GM12878 (cell line): ENCODE measurements around the gene KRTAP10-5. TPM values are rescaled to one million over a fixed set of nuclear protein-coding genes. Genes with fewer than 3 reads are reported as not detected.

Source experiments
- ATAC-seq: fragments of 200-7000 bp; cut with Tn5 transposase; 3 replicates; pipeline ENCODE4 v1.9.1; 2020; ENCODE audit warnings: mild to moderate bottlenecking, moderate library complexity
- BruUV-seq: library from RNA; stranded (reverse); fragments of 400-500 nt; replicated peaks from 2 replicates; lab custom pipeline; 2021; lab: Mats Ljungman, UMichigan
- CTCF ChIA-PET: fragments of 300-600 bp; sonication (Branson Sonifier 250); formaldehyde crosslinking; extraction: SDS; loops from one replicate; lab custom pipeline; 2021; ENCODE audit warnings: inconsistent platforms; lab: Yijun Ruan, JAX
- POLR2A ChIA-PET: fragments of 350-600 bp; formaldehyde crosslinking; extraction: SDS; loops from one replicate; lab custom pipeline; 2021; ENCODE audit warnings: inconsistent platforms; lab: Charles Lee
- RAD21 ChIA-PET: fragments of 300-600 bp; sonication (Branson Sonifier 250); formaldehyde crosslinking; loops from one replicate; lab custom pipeline; 2023; ENCODE audit warnings: antibody characterized with exemption; ENCODE audit not compliant: unreplicated experiment; lab: Charles Lee
- SMC1A ChIA-PET: fragments of 300-600 bp; sonication (Branson Sonifier 250); formaldehyde crosslinking; loops from one replicate; lab custom pipeline; 2023; ENCODE audit not compliant: unreplicated experiment, uncharacterized antibody; lab: Charles Lee
- DNase-seq: peaks from one replicate; pipeline ENCODE4 v3.0.0-alpha.2; 2011; ENCODE audit warnings: low read depth, low spot score
- FAIRE-seq: peaks from 3 replicates; lab custom pipeline; 2011; peaks lifted over from hg19 to GRCh38; lab: Jason Lieb, UNC
- H2AFZ ChIP-seq: 2 replicates; pipeline ENCODE4 v1.6.0; 2011; ENCODE audit warnings: low read depth, low read length, control low read depth; ENCODE audit not compliant: control insufficient read depth
- H3K27ac ChIP-seq: 2 replicates; pipeline ENCODE4 v1.5.1; 2011; ENCODE audit warnings: control low read depth; ENCODE audit not compliant: control insufficient read depth, insufficient read depth
- H3K27me3 ChIP-seq, 2 experiments: replicated peaks in 1 of 2; 2 replicates each; pipeline versions ENCODE4 v1.6.0 to v1.6.1; 2011; ENCODE audit warnings: low read length in 1 of 2; ENCODE audit not compliant: control insufficient read depth in 2 of 2, insufficient read depth in 2 of 2
- H3K36me3 ChIP-seq, 2 experiments: 2 replicates each; pipeline ENCODE4 v1.5.1; 2011; ENCODE audit warnings: low read length in 1 of 2; ENCODE audit not compliant: control insufficient read depth in 2 of 2, insufficient read depth in 2 of 2
- H3K4me1 ChIP-seq: 2 replicates; pipeline ENCODE4 v1.6.1; 2011; ENCODE audit warnings: mild to moderate bottlenecking, low read length, moderate library complexity, mixed read lengths; ENCODE audit not compliant: control insufficient read depth, insufficient read depth
- H3K4me2 ChIP-seq: 2 replicates; pipeline ENCODE4 v1.6.0; 2011; ENCODE audit warnings: control low read depth; ENCODE audit not compliant: control insufficient read depth, insufficient read depth
- H3K4me3 ChIP-seq: fragments of 200-600 bp; sonication (generic); 2 replicates; pipeline ENCODE4 v1.5.1; 2016
- H3K79me2 ChIP-seq: 2 replicates; pipeline ENCODE4 v1.6.0; 2011; ENCODE audit warnings: low read length; ENCODE audit not compliant: control insufficient read depth, insufficient read depth
- H3K9ac ChIP-seq: 2 replicates; pipeline ENCODE4 v1.8.0; 2011; ENCODE audit warnings: low read length, control low read depth, mixed read lengths; ENCODE audit not compliant: control insufficient read depth, insufficient read depth
- H3K9me3 ChIP-seq: replicated peaks from 3 replicates; pipeline ENCODE4 v1.5.1; 2011; ENCODE audit warnings: mild to moderate bottlenecking, low read length; ENCODE audit not compliant: control insufficient read depth, insufficient read depth
- H4K20me1 ChIP-seq: 2 replicates; pipeline ENCODE4 v1.6.0; 2011; ENCODE audit not compliant: control insufficient read depth, insufficient read depth
- ELK1 ChIP-seq: IDR thresholded peaks from 2 replicates; pipeline ENCODE4 v1.6.1; 2012; ENCODE audit warnings: low read depth, low read length, improper control_type of control experiment
- FOXM1 ChIP-seq: IDR thresholded peaks from 2 replicates; pipeline ENCODE4 v1.6.1; 2012; ENCODE audit warnings: low read depth, mild to moderate bottlenecking, inconsistent platforms, low read length, moderate library complexity
- IRF3 ChIP-seq: fragments of 450-650 bp; IDR thresholded peaks from 2 replicates; pipeline ENCODE4 v1.6.1; 2014; ENCODE audit warnings: mild to moderate bottlenecking
- LARP7 ChIP-seq: fragments of 450-650 bp; IDR thresholded peaks from 2 replicates; pipeline ENCODE4 v1.6.1; 2017; ENCODE audit warnings: mild to moderate bottlenecking
- MLLT1 ChIP-seq: fragments of 450-650 bp; IDR thresholded peaks from 2 replicates; pipeline ENCODE4 v1.6.1; 2016; ENCODE audit warnings: mild to moderate bottlenecking
- NR2F1 ChIP-seq: fragments of 450-650 bp; conservative IDR thresholded peaks from 2 replicates; pipeline ENCODE4 v1.6.1; 2017; ENCODE audit warnings: mild to moderate bottlenecking
- RAD21 ChIP-seq: IDR thresholded peaks from 2 replicates; pipeline ENCODE4 v1.6.1; 2011; ENCODE audit warnings: mild to moderate bottlenecking, low read depth, low read length, moderate library complexity; ENCODE audit not compliant: insufficient read depth
- RUNX3 ChIP-seq: IDR thresholded peaks from 2 replicates; pipeline ENCODE4 v1.6.1; 2012; ENCODE audit warnings: low read length, inconsistent platforms
- SKIL ChIP-seq: fragments of 450-650 bp; IDR thresholded peaks from 2 replicates; pipeline ENCODE4 v1.6.1; 2017; ENCODE audit warnings: mild to moderate bottlenecking, low read depth, inconsistent platforms; ENCODE audit not compliant: poor library complexity, severe bottlenecking
- SP1 ChIP-seq: IDR thresholded peaks from one replicate; pipeline ENCODE4 v1.6.1; 2011; ENCODE audit warnings: low read depth, low read length
- STAT1 ChIP-seq: fragments of 450-650 bp; conservative IDR thresholded peaks from 2 replicates; pipeline ENCODE4 v1.6.1; 2014; ENCODE audit warnings: antibody characterized with exemption, mild to moderate bottlenecking
- ZBTB40 ChIP-seq: fragments of 450-650 bp; IDR thresholded peaks from 2 replicates; pipeline ENCODE4 v1.6.1; 2016; ENCODE audit warnings: mild to moderate bottlenecking, moderate library complexity, borderline replicate concordance
- WGBS: methylation state at CpG from one replicate; pipeline ENCODE4 v1.1.6; 2016; ENCODE audit warnings: low lambda C conversion rate; ENCODE audit not compliant: insufficient replicate concordance, insufficient coverage; ENCODE audit errors: missing lambda C conversion rate; 5-methylcytosine and 5-hydroxymethylcytosine counted together
- in situ Hi-C: fragments of 300-500 bp; cut with MboI; formaldehyde crosslinking; loops from 9 replicates; pipeline ENCODE4 v1.14.3; 2018; ENCODE audit warnings: mixed read lengths
- intact Hi-C: fragments of 100-400 bp; cut with micrococcal nuclease; formaldehyde crosslinking; loops from one replicate; pipeline ENCODE4 v1.14.2; 2022; ENCODE audit not compliant: unreplicated experiment
- polyA plus RNA-seq, 11 experiments: library from polyadenylated mRNA; depleted of rRNA in 4 of 11; unstranded in 6 of 11; stranded (reverse) in 5 of 11; fragments of >200 nt; fragmentation: Nextera tagmentation in 4 of 11; fragmentation: Illumina TruSeq in 1 of 11; extraction: Ambion mirVana in 4 of 11; extraction: Trizol in 1 of 11; gene quantifications; 1 replicate in 1 of 11; 2 replicates in 10 of 11; pipeline versions ENCODE4 v1.2.1 to v1.2.3, GENCODE V29; 2011 to 2016; ENCODE audit warnings: inconsistent platforms in 2 of 11, missing spikeins in 2 of 11, low read depth in 1 of 11
- total RNA-seq, 4 experiments: library from RNA; depleted of rRNA in 3 of 4; stranded (reverse); fragments of >200 nt in 3 of 4; fragmentation: Illumina TruSeq in 1 of 4; extraction: Trizol in 1 of 4; gene quantifications; 2 replicates each; pipeline versions ENCODE4 v1.2.1 to v1.2.3, GENCODE V29; 2013 to 2021

KRTAP10-5 gene
- total and polyA plus RNA-seq, 10 of the 15 experiments (the other 5 are each of a cell fraction or from before 2014, with no cell fraction given) = not detected

GRCh38 chr21:44602463-44602850 is 22.1 kb upstream of the KRTAP10-5 start:
- no peaks in the 10 kb centered on the region for H3K79me2 ChIP-seq
- H2AFZ ChIP-seq = no peak overlapping the region
- intact Hi-C loops (no loop called here), in situ Hi-C loops (no loop called here)
- no peak for DNase-seq
- no peak overlapping the region for H3K4me3 ChIP-seq
- RAD21 ChIA-PET = no interaction called here
- no peaks in the 10 kb centered on the region for H3K4me1 ChIP-seq
- no TSS peak for BruUV-seq
- H3K36me3 ChIP-seq = no peaks in the 10 kb centered on the region
- 42% methylated on average over 20 of the region's 21 CpGs for WGBS
- no peaks in the 10 kb centered on the region for H4K20me1 ChIP-seq
- H3K27me3 ChIP-seq = no peaks in the 10 kb centered on the region
- no peak overlapping the region for H3K9ac ChIP-seq
- CTCF ChIA-PET = no interaction called here
- H3K9me3 ChIP-seq = no peaks in the 10 kb centered on the region; the same call in 2 of the 3 replicates
- ATAC-seq = no peak
- no peak for FAIRE-seq
- SMC1A ChIA-PET = no interaction called here
- POLR2A ChIA-PET = no interaction called here
- H3K4me2 ChIP-seq = no peak overlapping the region
- H3K27ac ChIP-seq = no peak overlapping the region
- TF ChIP-seq ELK1 (no peak), MLLT1 (no peak), IRF3 (no peak), SKIL (no peak), ZBTB40 (no peak), RUNX3 (no peak), NR2F1 (no peak), STAT1 (no peak), FOXM1 (no peak), SP1 (no peak), LARP7 (no peak), RAD21 (no peak)
